Kidney (tissue), 14 donors: Measurements from ENCODE around the gene CCDC174. TPM values are rescaled to one million over a fixed set of nuclear protein-coding genes. Genes with fewer than 3 reads are reported as not detected.

Experiments used
- DNase-seq, 5 donors: peaks; one replicate each; pipeline ENCODE4 v3.0.0-alpha.2; 2013 to 2020
- FAIRE-seq: peaks from 2 replicates; lab custom pipeline; 2012; peaks lifted over from hg19 to GRCh38; lab: Jason Lieb, UNC
- H3K27ac ChIP-seq, 2 donors: one replicate each; pipeline ENCODE4 v1.7.0; 2013; ENCODE audit warnings: low read depth in 2 of 2, low read length in 2 of 2, inconsistent platforms in 1 of 2
- H3K27me3 ChIP-seq: one replicate; pipeline ENCODE4 v1.7.1; 2013; ENCODE audit warnings: low read length, inconsistent platforms; ENCODE audit not compliant: control insufficient read depth, insufficient read depth
- H3K36me3 ChIP-seq, 3 donors: one replicate each; pipeline versions ENCODE4 v1.7.0 to v1.7.1; 2013; ENCODE audit warnings: low read length in 3 of 3, control low read depth in 1 of 3, inconsistent platforms in 1 of 3; ENCODE audit not compliant: insufficient read depth in 3 of 3, control insufficient read depth in 2 of 3
- H3K4me1 ChIP-seq, 3 donors: one replicate each; pipeline versions ENCODE4 v1.7.0 to v1.7.1; 2013; ENCODE audit warnings: low read length in 3 of 3, inconsistent platforms in 1 of 3, low read depth in 1 of 3; ENCODE audit not compliant: control insufficient read depth in 2 of 3, insufficient read depth in 2 of 3
- H3K4me3 ChIP-seq, 3 donors: one replicate each; pipeline versions ENCODE4 v1.7.0 to v1.8.1; 2013; ENCODE audit warnings: low read length in 3 of 3, control low read depth in 1 of 3, inconsistent platforms in 1 of 3
- H3K9ac ChIP-seq, 3 donors: one replicate each; pipeline versions ENCODE4 v1.7.0 to v1.7.1; 2013; ENCODE audit warnings: low read length in 3 of 3, control low read depth in 1 of 3, inconsistent platforms in 1 of 3
- H3K9me3 ChIP-seq, 3 donors: one replicate each; pipeline versions ENCODE4 v1.7.0 to v1.7.1; 2013; ENCODE audit warnings: low read length in 3 of 3, control low read depth in 1 of 3, inconsistent platforms in 1 of 3; ENCODE audit not compliant: control insufficient read depth in 2 of 3, insufficient read depth in 1 of 3
- intact Hi-C: fragments of 100-400 bp; cut with DNase I; formaldehyde crosslinking; loops from one replicate; pipeline ENCODE4 v1.11.1; 2022
- polyA plus RNA-seq: library from polyadenylated mRNA; stranded (reverse); fragments of 350-450 nt; fragmentation: Illumina TruSeq; extraction: RNeasy Lipid Tissue Mini Kit (QIAGEN cat#74804); gene quantifications from one replicate; pipeline ENCODE4 v1.2.3, GENCODE V29; 2014; ENCODE audit warnings: low read depth, low replicate concordance; ENCODE audit not compliant: insufficient read depth
- total RNA-seq: library from RNA; stranded (reverse); fragmentation: NEBNext Ultra II Directional; extraction: Animal tissue kit (Norgen Biotek cat#: 25700); gene quantifications from one replicate; pipeline ENCODE4 v1.2.1, GENCODE V29; 2021
- TF ChIP-seq, protein P1 (sequence below): IDR thresholded peaks from 3 replicates; pipeline ENCODE4 v1.5.1; 2012; ENCODE audit warnings: mild to moderate bottlenecking, moderate library complexity, borderline replicate concordance; ENCODE audit not compliant: insufficient read depth; ENCODE audit errors: extremely low read depth
- donor health status: control.
- donor health status: control.
- donor health status: control.
- donor health status: control.
- donor health status: control.
- donor health status: DM: yes; HTN: yes; CAD: no.
- donor health status: Normal renal cell carcinoma (clear cell type).

Gene CCDC174
- total and polyA plus RNA-seq, 2 donors from 2014 or later, result 21.9 to 24.7 TPM

DNA sequence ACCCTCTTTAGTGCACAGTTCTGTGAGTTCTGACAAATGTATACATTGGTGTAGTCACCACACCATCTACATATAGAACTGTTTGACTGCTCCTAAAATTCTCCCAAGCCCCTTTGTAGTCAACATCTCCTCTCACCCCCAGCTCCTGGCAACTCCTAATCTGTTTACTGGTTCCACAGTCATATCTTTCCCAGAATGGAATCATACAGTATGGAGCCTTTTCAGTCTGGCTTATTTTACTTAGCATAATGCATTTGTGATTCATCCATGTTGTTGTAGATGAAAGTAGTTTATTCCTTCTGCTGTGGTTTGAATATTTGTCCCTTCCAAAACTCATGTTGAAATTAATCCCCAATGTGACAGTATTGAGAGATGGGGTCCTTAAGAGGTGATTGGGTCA, 41.6 kb upstream of the CCDC174 start:
- H3K27ac ChIP-seq, result no peak overlapping the region
- TF ChIP-seq, protein P1, sequence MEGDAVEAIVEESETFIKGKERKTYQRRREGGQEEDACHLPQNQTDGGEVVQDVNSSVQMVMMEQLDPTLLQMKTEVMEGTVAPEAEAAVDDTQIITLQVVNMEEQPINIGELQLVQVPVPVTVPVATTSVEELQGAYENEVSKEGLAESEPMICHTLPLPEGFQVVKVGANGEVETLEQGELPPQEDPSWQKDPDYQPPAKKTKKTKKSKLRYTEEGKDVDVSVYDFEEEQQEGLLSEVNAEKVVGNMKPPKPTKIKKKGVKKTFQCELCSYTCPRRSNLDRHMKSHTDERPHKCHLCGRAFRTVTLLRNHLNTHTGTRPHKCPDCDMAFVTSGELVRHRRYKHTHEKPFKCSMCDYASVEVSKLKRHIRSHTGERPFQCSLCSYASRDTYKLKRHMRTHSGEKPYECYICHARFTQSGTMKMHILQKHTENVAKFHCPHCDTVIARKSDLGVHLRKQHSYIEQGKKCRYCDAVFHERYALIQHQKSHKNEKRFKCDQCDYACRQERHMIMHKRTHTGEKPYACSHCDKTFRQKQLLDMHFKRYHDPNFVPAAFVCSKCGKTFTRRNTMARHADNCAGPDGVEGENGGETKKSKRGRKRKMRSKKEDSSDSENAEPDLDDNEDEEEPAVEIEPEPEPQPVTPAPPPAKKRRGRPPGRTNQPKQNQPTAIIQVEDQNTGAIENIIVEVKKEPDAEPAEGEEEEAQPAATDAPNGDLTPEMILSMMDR, result no peak
- H3K9me3 ChIP-seq, result no peaks in the 10 kb centered on the region
- H3K36me3 ChIP-seq, result no peaks in the 10 kb centered on the region
- no peaks in the 10 kb centered on the region for H3K4me1 ChIP-seq
- FAIRE-seq (no peak), DNase-seq (no peak)
- no peak overlapping the region for H3K4me3 ChIP-seq
- no peaks in the 10 kb centered on the region for H3K27me3 ChIP-seq
- no peak overlapping the region for H3K9ac ChIP-seq
- intact Hi-C loops, result no loop called here

- intact Hi-C loops, result no loop called here
Observed at GRCh38 chr3:14614189-14614588, 37.4 kb upstream of the CCDC174 start.

GRCh38 chr3:14614862-14615261, 36.7 kb upstream of the CCDC174 start:
- no peaks in the 10 kb centered on the region for H3K36me3 ChIP-seq
- TF ChIP-seq, protein P1, result no peak
- no peak overlapping the region for H3K4me3 ChIP-seq
- intact Hi-C loops, result no loop called here
- H3K9me3 ChIP-seq, result no peaks in the 10 kb centered on the region
- no peaks in the 10 kb centered on the region for H3K27me3 ChIP-seq
- no peak overlapping the region for H3K27ac ChIP-seq
- no peaks in the 10 kb centered on the region for H3K4me1 ChIP-seq
- FAIRE-seq (no peak), DNase-seq (no peak)
- no peak overlapping the region for H3K9ac ChIP-seq

More at GRCh38 chr3:14614189-14614588, 37.4 kb upstream of the CCDC174 start:
- FAIRE-seq (no peak), DNase-seq (no peak)
- no peak overlapping the region for H3K4me3 ChIP-seq
- TF ChIP-seq, protein P1, result no peak
- H3K27ac ChIP-seq, result no peak overlapping the region
- no peaks in the 10 kb centered on the region for H3K9me3 ChIP-seq
- H3K36me3 ChIP-seq, result no peaks in the 10 kb centered on the region
- no peaks in the 10 kb centered on the region for H3K4me1 ChIP-seq
- H3K27me3 ChIP-seq, result no peaks in the 10 kb centered on the region
- H3K9ac ChIP-seq, result no peak overlapping the region
